GM10266 (cell line): ENCODE measurements around the gene GNB1L.
"Not testable (repeated sequence)": the region's sequence is repeated elsewhere in the genome, so short reads cannot be mapped to it uniquely, and the experiment has no call there.

Experiments
- DNase-seq: peaks from one replicate; pipeline ENCODE4 v3.0.0; 2012; ENCODE audit errors: extremely low spot score
- TF ChIP-seq, protein P1 (sequence below): IDR thresholded peaks from 2 replicates; pipeline ENCODE4 v1.5.1; 2012; ENCODE audit warnings: mild to moderate bottlenecking, low read depth; ENCODE audit not compliant: control insufficient read depth, insufficient read depth; ENCODE audit errors: missing control alignments

Gene GNB1L

DNA sequence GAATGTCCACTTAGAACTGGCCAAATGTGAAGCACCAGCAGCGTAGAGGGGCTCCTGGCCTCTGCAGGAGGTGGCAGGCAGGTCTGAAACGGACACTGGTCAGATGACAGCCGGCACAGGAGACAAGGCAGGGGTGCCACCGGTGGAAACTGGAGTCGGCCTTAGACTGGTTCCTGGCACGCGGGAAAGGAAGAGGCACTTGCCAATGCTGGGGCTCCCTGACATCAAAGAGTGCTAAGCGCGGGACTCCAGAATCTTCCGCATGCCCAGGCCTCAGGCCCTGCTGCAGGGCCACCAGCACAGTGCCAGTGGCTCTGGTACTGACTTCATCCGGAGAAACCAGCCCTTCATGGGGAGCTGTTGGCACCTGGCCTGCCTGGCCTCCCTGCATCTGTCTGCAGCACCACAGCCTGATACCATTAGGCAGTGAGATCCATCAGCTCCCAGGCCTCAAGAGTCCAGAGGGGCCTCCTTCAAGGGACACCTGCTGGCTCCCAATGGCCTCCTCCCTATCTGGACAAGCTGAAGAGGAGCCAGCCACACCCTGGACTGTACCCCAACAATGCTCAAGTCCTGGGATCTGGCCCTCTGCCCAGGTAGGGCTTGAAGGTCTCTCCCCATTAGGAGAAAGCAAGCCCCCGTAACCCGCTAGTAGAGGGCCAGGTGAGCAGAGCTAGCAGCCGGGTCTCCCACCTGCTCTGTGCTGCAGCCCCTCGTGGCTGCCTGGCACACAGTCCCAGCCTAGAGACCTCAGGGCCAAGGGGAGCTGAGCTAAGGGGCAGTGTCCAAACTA, 29.7 kb upstream of the GNB1L start:
- no peak for DNase-seq
- TF ChIP-seq, protein P1, sequence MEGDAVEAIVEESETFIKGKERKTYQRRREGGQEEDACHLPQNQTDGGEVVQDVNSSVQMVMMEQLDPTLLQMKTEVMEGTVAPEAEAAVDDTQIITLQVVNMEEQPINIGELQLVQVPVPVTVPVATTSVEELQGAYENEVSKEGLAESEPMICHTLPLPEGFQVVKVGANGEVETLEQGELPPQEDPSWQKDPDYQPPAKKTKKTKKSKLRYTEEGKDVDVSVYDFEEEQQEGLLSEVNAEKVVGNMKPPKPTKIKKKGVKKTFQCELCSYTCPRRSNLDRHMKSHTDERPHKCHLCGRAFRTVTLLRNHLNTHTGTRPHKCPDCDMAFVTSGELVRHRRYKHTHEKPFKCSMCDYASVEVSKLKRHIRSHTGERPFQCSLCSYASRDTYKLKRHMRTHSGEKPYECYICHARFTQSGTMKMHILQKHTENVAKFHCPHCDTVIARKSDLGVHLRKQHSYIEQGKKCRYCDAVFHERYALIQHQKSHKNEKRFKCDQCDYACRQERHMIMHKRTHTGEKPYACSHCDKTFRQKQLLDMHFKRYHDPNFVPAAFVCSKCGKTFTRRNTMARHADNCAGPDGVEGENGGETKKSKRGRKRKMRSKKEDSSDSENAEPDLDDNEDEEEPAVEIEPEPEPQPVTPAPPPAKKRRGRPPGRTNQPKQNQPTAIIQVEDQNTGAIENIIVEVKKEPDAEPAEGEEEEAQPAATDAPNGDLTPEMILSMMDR, result no peak

DNA sequence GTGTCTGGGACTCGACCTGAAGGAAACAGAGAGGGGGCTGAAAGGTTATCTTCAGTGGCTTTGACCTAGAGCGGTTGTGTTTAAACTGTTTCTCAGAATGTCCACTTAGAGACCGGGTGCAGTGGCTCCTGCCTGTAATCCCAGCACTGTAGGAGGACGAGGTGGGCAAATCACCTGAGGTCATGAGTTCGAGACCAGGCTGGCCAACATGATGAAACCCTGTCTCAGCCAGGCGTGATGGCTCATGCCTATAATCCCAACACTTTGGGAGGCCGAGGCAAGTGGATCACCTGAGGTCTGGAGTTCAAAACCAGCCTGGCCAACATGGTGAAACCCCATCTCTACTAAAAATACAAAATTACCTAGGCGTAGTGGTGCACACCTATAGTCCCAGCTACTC, 28.8 kb upstream of the GNB1L start:
- DNase-seq, result not testable (repeated sequence)

DNA sequence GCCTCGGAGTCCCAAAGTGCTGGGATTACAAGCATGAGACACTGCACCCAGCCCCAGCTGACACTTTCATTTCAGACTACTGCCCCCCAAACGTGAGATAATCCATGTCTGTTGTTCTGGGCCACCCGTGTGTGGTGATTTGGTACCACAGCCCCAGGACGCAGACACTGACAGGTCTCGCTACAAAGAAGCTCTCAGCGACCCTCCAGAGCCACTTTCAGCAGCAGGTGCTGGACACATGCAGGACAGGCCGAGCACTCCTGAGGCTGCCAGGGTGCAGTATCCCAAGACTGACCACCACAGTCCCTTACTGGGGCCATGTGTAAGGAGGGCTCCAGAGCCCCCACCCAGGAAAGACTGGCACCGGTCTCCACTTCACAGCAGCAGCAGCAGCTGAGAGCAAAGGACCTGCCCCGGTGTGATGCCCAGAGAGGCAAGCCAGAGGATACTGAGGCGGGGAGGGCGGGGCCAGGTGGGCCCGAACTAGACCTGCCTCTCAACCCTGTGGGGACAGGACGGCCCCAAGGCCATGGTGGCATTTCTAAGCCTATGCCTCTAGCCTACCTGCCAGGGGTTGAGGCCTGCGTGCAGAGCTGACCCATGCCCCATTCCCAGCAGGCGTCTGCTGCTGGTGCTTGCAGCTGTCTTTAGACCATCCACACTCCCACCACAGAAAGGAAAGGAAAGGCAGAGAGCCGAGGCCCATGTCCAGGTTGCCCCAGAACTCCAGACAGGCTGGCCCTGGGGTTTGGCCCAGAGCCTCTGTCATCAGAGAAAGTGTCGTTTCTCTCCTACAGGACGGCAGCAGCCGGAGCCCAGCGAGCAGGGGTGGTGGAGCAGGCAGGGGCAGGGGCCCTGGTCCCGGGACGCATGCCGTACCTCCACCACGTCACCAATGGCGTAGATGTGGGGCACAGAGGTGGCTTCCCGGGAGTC, 28.0 kb upstream of the GNB1L start:
- DNase-seq, result no peak
- TF ChIP-seq, protein P1, result no peak

DNA sequence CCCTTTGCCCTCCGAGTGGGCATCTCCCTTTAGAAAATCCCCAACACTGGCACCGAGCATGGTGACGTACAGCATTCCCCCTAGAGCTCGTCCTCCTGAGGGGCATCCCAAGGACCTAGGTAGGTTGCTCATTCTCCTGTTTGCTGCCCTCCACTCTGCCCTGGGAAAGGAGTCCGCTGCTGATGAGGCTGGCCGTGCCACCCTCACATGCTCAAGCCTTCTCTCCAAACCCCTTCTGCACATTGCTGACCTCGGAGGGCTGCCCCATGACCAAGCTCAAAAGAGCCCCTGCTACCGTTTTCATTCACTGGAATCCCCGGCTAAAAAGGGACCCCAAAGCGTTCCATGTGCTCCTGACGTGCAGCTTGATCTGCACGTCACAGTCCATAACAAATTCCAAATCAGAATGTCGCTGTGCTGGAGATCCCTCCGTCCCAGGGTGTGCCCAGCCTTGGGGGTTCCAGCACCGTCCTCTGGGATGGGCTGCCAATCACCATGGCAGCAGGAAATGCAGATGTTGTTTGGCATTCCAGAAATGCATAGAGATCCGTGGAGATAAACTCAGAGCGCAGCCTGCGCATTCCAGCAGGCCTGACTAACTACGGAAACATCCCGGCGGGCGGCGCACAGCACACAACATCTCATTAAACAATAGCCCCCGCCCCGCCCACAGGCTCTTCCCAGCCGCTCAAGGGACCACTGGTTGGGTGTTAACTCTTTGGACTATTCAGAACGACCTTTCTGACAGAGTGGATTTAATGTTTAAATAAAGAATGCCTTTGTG, 26.3 kb upstream of the GNB1L start:
- TF ChIP-seq, protein P1, result no peak
- no peak for DNase-seq

DNA sequence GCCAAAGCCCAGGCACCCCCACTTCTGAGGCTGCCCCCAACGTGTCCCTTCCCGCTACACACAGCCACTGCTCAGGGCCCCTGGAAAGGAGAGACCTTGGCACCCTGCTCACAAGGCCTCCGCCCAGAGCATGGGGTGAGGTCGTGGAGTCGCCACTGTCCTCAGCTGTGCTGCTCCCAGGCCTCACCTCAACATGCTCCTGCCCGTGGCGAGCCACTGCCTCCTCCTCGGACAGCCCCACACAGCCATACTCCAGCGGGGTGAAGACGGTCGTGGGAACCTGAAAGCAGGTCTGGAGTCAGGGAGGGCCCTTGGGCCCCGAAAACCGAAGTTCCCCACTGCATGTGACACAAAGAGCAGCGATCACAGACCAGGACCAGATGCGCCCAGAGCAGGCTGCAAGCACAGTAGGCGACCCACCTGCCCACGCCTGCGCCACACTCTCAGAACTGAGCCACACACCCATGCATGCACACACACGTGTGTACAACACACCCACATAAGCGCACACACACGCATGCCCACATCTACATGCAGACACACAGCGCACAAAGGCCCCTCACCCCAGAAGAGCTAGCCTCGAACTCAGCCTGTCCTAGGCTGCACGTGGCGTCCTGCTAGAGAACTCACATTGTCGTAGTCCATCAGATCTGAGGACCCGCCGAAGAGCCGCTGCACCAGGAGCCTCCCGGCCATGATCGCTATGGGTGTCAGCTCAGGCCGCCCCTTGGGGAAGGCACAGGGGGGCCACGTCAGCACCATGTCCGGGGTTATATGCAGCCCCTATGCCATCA, 25.5 kb upstream of the GNB1L start:
- TF ChIP-seq, protein P1, result no peak
- DNase-seq, result no peak

DNA sequence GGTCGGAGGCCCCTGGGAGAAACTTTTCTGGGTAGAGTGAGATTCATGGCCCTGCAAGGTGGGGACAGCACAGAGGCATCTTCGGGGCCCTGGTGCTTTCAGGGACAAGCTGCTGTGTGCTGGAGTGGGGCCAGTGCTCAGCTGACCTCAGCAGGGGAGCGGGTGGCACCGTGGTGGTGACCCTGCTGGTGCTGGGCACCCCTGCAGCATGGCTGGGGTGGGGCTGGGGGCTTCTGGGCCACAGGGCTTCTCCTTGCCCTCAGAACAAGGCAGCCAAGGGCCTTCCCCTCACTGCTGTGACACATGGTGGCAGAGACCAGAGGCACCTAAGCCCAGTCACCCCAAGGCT, 24.9 kb upstream of the GNB1L start:
- TF ChIP-seq, protein P1, result no peak
- no peak for DNase-seq

DNA sequence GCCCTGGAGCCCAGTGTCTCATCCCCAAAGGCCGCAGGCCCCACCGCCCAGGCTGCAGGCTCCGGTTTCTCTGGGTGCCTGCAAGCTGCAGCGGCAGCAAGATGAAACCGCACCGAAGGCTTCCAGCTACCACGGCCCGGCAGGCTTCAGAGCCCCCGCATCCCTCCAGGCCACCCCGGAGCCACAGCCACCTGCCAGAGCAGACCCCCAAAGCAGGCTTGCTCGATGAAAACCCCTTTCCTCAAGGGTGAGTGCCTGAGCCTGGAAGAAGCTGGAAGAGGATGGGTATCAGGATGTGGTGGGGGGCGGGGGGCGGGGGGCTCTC, 24.5 kb upstream of the GNB1L start:
- TF ChIP-seq, protein P1, result no peak
- no peak for DNase-seq
